Prostate gland (tissue), 2 donors: Measurements from ENCODE around the gene STX10.

Source experiments
- POLR2AphosphoS5 ChIP-seq: sonication (generic); formaldehyde crosslinking; IDR thresholded peaks from one replicate; pipeline ENCODE4 v1.6.1; 2017; ENCODE audit warnings: antibody characterized with exemption
- TF ChIP-seq, protein P1 (sequence below), 4 experiments: fragments of 200-600 bp in 2 of 4; fragments of 450-650 bp in 2 of 4; sonication (generic) in 2 of 4; IDR thresholded peaks; 1 replicate in 3 of 4; 2 replicates in 1 of 4; pipeline ENCODE4 v1.5.1; 2016 to 2019; ENCODE audit warnings: antibody characterized with exemption in 4 of 4, mild to moderate bottlenecking in 2 of 4, moderate library complexity in 2 of 4

DNA sequence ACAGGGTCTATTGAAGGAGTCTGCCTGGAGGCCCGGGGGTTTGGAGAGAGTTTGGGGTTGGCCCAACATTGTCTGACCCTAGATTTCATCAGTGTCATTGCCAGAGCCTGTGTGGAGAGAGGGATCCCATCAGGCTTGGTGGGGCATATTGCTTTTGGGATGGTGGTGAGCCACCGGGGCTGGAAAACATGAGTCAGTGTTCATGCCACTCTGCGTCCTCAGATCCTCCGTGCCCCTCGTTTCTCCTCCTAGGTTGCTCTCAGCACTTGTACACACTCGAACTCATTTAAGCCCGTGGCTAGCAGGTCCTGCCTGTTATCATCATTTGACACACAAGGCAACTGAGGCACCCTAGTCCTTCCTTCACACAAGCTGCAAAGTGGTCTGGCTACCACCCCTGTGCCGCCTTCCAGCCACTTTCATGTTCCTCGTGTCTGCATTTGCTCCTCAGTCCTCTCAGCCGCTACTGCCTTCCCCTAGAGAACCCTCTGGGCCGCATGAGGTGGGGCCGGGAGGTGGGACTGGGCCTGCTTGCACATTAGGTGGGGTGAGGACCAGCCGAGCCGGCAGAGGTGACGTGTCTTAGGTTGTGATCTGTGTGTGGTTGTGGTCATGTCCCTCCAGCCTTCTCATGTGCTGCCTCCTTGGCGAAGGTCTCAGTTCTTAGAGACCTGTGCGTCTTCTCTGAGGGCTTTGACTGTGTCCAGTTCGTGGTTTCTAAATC, 28.5 kb downstream of the STX10 start:
- TF ChIP-seq, protein P1, sequence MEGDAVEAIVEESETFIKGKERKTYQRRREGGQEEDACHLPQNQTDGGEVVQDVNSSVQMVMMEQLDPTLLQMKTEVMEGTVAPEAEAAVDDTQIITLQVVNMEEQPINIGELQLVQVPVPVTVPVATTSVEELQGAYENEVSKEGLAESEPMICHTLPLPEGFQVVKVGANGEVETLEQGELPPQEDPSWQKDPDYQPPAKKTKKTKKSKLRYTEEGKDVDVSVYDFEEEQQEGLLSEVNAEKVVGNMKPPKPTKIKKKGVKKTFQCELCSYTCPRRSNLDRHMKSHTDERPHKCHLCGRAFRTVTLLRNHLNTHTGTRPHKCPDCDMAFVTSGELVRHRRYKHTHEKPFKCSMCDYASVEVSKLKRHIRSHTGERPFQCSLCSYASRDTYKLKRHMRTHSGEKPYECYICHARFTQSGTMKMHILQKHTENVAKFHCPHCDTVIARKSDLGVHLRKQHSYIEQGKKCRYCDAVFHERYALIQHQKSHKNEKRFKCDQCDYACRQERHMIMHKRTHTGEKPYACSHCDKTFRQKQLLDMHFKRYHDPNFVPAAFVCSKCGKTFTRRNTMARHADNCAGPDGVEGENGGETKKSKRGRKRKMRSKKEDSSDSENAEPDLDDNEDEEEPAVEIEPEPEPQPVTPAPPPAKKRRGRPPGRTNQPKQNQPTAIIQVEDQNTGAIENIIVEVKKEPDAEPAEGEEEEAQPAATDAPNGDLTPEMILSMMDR (IDR thresholded peaks at IDR 0.05), result no peak
- TF ChIP-seq POLR2AphosphoS5, result no peak
